GM12873 (cell line): Measurements from ENCODE around the gene ADSS1.

ENCODE experiments used
- TF ChIP-seq, protein P1 (sequence below): IDR thresholded peaks from 2 replicates; pipeline ENCODE4 v1.5.1; 2012; ENCODE audit warnings: low read depth, mild to moderate bottlenecking, moderate library complexity, low read length, control low read depth; ENCODE audit not compliant: insufficient read depth; ENCODE audit errors: missing control alignments

The ADSS1 gene

DNA sequence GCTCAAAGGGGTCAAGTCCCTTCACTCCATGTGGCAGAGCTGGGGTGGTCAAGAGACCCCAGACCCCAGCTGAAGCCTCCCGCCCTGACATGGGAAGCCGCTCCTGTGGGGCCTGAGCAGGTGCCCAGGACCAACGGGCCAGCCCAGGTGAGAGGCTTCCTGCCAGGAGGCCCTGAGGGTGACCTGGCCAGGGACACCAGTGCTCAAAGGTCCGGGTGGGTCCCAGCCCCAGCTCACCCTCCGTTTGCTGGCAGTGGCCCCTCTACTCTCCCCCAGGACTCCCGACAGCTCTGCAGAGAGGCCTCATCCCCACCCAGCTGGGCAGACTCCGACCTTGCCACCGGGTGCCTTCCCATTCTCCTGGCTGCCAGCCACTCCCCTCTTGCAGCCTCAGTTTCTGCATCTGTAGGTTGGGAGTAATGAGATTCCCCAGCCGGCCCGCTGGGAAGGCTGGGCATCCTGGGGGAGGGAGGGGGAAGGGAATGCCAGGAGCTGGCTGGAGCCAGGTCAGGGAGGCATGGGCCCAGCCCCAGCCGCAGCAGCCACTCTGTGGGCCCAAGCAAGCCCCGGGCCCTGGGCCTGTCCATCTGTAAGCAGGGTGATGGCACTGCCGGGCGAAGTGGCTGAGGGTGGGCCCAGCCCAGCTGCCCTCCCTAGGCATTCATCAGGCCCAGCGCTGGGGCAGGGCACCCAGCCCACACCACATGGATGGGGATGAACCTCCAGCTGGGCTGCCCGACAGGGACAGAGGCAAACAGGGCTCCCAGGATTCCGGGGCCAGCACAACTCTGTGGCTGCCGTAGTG is 44.9 kb upstream of the ADSS1 start:
- TF ChIP-seq, protein P1, sequence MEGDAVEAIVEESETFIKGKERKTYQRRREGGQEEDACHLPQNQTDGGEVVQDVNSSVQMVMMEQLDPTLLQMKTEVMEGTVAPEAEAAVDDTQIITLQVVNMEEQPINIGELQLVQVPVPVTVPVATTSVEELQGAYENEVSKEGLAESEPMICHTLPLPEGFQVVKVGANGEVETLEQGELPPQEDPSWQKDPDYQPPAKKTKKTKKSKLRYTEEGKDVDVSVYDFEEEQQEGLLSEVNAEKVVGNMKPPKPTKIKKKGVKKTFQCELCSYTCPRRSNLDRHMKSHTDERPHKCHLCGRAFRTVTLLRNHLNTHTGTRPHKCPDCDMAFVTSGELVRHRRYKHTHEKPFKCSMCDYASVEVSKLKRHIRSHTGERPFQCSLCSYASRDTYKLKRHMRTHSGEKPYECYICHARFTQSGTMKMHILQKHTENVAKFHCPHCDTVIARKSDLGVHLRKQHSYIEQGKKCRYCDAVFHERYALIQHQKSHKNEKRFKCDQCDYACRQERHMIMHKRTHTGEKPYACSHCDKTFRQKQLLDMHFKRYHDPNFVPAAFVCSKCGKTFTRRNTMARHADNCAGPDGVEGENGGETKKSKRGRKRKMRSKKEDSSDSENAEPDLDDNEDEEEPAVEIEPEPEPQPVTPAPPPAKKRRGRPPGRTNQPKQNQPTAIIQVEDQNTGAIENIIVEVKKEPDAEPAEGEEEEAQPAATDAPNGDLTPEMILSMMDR = no peak

DNA sequence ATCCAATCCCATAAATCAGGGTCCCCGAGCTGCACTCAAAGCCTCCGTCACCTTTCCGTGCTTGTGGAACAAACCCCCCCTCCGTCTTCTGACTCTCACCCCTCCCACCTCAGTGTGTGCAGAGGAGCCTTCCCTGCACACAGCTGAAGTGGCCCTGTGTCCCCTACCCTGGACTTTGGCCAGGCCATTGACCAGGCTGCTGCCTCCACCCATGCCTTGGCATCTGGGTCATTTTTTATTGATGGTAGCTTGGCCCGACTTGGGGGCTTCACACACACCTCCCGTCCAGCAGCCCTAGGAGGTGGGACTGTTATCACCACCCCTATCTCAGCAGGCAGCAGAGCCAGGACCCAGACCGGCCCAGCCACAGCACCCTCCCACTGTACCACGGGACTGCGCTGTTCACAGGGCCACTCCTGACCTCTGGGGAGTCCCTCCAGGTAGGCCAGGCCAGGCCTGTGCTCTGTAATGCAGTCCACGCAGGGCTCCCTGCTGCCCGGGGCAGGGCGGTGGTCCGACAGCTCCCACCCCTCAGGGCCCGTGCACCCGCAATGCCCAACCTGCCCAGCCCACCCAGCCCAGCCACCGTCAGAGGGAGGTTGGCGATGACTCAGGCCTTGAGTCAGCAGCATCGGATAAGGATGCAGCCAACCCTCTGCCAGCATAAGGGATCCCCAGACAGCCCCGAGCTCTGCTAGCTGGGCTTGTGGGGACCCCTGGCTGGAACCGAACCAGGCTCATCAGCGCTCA is 43.8 kb upstream of the ADSS1 start:
- TF ChIP-seq, protein P1 = no peak

DNA sequence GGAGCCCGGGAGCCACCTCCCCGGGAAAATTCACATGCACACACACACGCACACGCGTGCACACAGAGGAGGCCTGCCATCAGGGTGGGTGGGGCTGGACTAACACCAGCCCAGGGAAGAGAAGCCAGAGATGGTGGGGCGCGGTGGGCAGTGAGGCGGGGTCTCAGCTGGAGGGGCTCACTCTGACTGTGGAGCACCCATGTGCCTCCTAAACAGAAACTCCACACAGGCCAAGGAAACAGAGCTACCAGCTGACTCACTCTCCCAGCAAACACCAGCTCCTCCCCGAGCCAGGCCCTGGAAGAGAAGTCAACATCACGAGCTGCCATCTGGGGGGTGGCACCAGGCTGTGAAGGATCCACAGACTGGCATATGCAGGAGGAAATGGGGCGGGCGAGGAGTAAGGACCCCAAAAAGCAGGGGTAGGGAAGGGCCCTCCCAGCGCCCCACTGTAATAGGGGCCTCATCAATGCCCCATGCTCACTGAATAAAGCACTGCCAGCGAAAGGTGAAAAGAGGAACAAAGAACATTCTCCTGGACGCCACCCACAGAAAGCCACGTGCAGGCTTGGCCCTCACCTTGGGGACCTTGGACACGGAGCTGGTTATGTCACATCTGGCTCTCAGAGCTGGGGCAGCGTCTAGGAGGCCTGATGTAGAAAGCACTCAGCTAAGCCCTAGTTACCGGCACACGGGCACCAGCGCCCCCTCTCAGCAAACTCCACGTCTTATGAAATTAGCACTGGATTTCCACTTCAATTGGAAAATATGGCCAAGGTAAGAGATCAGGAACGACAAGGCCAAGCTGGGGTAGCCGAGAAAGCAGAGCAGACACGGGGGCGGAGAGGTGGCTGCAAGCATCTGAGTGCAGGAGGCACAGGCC is 43.0 kb upstream of the ADSS1 start:
- TF ChIP-seq, protein P1 = peak; percentile 40

DNA sequence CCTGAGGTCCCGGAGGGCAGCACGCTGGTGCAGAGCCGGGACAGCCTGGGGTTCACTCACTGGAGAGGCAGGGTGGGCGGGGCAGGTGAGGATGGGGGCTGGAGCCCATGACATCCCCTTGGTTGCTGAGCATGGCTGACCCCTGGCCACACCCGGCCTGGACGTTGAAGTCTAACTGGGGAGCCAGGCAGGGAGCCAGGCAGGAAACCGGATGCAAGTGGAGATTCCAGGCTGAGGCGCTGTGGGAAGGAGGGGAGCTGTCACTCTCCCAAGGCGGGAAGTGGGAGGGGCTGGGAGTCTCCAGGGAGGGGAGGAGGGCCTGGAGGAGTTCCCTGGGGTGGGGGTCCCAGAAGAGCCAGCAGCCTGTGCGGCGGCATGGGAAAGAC is 42.3 kb upstream of the ADSS1 start:
- TF ChIP-seq, protein P1 = no peak

DNA sequence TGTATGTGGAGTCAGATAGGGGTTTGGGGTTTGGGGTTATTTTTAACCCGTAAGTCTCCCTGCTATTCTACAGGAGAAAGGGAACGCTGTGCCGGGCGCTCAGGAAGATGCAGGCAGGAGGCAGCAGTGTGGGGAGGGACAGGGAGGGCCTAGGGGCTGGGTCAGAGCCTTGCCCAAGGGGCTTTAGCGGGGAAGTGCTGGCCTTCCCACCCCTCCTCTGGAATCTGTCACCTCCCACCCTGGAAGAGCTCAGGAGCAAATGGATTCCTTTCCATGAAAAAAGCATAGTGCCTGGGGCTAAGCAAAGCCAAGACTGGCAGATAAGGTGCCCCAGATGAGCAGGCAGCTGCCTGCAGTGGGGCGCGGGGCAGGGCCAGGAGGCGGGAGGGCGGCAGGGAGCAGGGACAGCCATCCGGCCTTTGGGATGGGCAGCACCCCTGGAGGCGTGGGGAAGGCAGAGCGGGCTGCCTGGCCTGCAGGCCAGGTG is 41.9 kb upstream of the ADSS1 start:
- TF ChIP-seq, protein P1 = no peak

DNA sequence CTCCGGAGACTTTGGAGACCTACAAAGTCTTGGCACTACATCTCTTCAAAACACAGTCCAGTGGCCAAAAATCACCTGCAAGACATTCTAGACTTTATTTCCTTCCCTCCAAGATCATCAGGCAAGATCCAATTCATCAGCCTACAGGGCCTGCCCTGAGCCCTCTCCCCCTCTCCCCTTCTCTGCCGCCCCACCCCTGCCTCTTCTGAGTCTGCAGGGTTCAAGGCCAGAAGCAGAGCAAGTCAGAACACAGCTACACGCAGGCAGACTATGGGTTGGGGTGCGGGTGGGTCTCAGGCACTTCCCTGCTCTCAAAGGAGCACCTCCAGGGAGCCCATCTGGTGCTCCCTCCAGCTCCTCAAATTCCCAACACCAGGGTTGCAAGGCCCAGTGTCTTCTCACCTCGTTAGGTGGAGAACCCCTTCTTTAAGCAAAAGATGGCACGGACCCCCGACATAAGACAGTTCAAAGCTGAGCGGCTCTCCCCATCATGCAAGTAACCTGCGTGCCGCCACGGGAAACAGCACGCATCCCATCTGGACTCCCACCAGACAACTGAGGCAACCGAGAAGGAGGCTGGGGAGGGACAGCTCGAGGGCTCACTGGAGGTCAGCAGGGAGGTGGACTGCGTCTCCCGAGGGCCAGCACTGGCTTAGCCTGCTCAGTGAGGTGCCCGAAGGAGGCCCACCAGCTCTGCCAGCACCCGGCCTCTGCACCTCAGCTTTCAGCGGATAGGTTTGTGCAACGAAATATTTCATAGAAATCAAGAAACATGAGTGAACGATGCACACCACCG is 40.2 kb upstream of the ADSS1 start:
- TF ChIP-seq, protein P1 = no peak
